ENCODE measurements around the gene NDUFC2. TPM values are rescaled to one million over a fixed set of nuclear protein-coding genes. Genes with fewer than 3 reads are reported as not detected.
"Not testable (repeated sequence)": the region's sequence is repeated elsewhere in the genome, so short reads cannot be mapped to it uniquely, and the experiment has no call there.

NDUFC2 gene
- total RNA-seq, 1 donor from 2014 or later = 207 TPM

DNA sequence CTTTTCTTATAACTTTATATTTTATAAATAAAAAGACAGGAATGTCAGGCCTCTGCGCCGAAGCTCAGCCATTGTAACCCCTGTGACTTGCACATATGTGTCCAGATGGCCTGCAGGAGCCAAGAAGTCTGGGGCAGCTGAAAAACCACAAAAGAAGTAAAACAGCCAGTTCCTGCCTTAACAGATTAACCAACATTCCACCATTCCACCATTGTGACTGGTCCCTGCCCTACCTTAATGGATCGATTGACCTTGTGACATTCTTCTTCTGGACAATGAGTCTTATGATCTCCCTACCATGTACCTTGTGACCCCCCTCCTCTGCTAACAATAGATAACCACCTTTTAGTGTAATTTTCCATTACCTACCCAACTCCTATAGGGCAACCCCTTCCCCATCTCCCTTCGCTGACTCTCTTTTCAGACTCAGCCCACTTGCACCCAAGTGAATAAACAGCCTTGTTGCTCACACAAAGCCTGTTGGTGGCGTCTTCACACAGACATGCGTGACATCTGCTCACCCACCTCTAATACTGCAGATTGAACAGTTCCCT, 6.9 kb upstream of the NDUFC2 start:
- H3K27ac Mint-ChIP-seq; H3K36me3 Mint-ChIP-seq (ENCODE audit: low read depth); intact Hi-C loops (cut with micrococcal nuclease); DNase-seq; H3K27me3 Mint-ChIP-seq; H3K4me3 Mint-ChIP-seq; H3K9me3 Mint-ChIP-seq; H3K4me1 Mint-ChIP-seq: not testable (repeated sequence)

DNA sequence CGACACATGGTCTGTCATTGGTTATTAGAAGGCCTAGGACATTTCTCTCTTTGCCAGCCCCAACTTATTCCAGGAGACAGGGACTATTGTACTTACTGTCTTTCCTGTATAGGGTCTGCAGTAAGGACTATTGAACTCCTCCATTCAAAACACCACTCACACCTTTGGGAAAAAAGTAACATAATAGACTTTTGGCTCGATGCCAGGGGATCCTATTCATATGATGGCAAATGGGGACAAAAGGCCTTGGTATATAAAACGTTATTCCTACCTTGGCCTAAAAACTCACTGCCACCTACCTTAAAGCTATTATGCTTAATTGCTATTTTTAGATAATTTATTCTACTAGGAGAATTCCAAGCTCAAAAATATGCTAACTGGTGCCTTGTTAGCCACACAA, 6.3 kb upstream of the NDUFC2 start:
- H3K36me3 Mint-ChIP-seq (ENCODE audit: low read depth) = no peaks in the 10 kb centered on the region
- intact Hi-C loops (cut with micrococcal nuclease) = no loop called here
- no peak for DNase-seq
- no peak overlapping the region for H3K27ac Mint-ChIP-seq
- peaks cover 2% of the 10 kb centered on the region for H3K27me3 Mint-ChIP-seq
- peaks cover 13% of the 10 kb centered on the region for H3K9me3 Mint-ChIP-seq
- H3K4me3 Mint-ChIP-seq = no peak overlapping the region
- H3K4me1 Mint-ChIP-seq = peaks cover 11% of the 10 kb centered on the region

DNA sequence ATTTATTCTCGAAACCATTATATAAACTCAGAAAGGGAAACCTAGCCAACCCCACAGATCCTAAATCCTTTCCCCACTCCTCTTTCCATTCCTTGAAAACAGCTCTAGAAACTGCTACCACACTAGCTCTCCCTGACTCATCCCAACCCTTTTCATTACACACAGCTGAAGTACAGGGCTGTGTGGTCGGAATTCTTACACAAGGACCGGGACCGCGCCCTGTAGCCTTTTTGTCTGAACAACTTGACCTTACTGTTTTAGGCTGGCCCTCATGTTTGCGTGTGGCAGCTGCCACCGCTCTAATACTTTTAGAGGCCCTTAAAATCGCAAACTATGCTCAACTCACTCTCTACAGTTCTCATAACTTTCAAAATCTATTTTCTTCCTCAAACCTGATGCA, 4.8 kb upstream of the NDUFC2 start:
- H3K27me3 Mint-ChIP-seq; H3K4me3 Mint-ChIP-seq; H3K36me3 Mint-ChIP-seq (ENCODE audit: low read depth); intact Hi-C loops (cut with micrococcal nuclease); H3K27ac Mint-ChIP-seq; DNase-seq: not testable (repeated sequence)
- peaks cover 22% of the 10 kb centered on the region for H3K4me1 Mint-ChIP-seq
- H3K9me3 Mint-ChIP-seq = peaks cover 15% of the 10 kb centered on the region

GRCh38 chr11:78083021-78083420, 3.4 kb upstream of the NDUFC2 start:
- Mint-ChIP-seq H3K4me3 (no peak overlapping the region), H3K27ac (no peak overlapping the region), H3K36me3 (ENCODE audit: low read depth) (peaks cover 6% of the 10 kb centered on the region), H3K9me3 (peaks cover 15% of the 10 kb centered on the region), H3K4me1 (peaks cover 27% of the 10 kb centered on the region), H3K27me3 (peaks cover 2% of the 10 kb centered on the region)
- intact Hi-C loops (cut with micrococcal nuclease) = no loop called here
- DNase-seq = no peak

DNA sequence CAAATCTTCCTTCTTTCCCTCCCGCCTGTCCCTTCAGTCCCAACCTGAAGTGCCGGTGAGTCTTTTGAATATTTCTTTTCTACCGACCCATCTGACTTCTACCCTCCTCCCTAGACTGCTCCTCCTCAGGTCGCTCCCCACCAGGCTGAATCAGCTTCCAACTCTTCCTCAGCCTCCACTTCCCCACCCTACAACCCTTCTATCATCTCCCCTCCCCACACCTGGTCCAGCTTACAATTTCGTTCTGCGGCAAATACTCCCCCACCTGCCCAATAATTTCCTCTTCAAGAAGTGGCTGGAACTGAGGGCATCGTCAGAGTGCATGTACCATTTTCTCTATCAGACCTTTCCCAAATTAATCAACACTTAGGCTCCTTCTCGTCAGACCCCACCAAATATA, 2.5 kb upstream of the NDUFC2 start:
- no peak for DNase-seq
- Mint-ChIP-seq H3K4me1 (peaks cover 33% of the 10 kb centered on the region), H3K36me3 (ENCODE audit: low read depth) (peaks cover 6% of the 10 kb centered on the region), H3K4me3 (no peak overlapping the region), H3K27ac (peak overlapping the region; percentile 56), H3K9me3 (peaks cover 15% of the 10 kb centered on the region), H3K27me3 (peaks cover 2% of the 10 kb centered on the region)
- intact Hi-C loops (cut with micrococcal nuclease) = no loop called here

- peaks cover 2% of the 10 kb centered on the region for H3K27me3 Mint-ChIP-seq
- H3K4me1 Mint-ChIP-seq = peaks cover 37% of the 10 kb centered on the region
- H3K9me3 Mint-ChIP-seq = peaks cover 15% of the 10 kb centered on the region
- peak overlapping the region; percentile 47 for H3K4me3 Mint-ChIP-seq
- H3K36me3 Mint-ChIP-seq (ENCODE audit: low read depth) = peaks cover 9% of the 10 kb centered on the region
- intact Hi-C loops (cut with micrococcal nuclease) = no loop called here
- no peak for DNase-seq
- peak overlapping the region; percentile 56 for H3K27ac Mint-ChIP-seq
Observed at GRCh38 chr11:78081583-78081982, 1.9 kb upstream of the NDUFC2 start.

DNA sequence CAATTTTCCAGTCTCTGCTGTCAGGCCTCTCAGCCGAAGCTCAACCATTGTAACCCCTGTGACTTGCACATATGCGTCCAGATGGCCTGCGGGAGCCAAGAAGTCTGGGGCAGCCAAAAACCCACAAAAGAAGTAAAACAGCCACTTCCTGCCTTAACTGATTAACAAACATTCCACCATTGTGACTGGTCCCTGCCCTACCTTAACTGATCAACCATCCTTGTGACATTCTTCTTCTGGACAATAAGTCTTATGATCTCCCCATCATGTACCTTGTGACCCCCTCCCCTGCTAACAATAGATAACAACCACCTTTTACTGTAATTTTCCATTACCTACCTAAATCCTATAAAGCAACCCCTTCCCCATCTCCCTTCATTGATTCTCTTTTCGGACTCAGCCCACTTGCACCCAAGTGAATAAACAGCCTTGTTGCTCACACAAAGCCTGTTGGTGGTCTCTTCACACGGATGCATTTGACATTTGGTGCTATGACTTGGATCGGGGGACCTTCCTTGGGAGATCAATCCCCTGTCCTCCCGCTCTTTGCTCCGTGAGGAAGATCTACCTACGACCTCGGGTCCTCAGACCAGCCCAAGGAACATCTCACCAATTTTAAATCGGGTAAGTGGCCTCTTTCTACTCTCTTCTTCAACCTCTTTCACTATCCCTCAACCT, 1.3 kb upstream of the NDUFC2 start:
- peak overlapping the region; percentile 56 for H3K27ac Mint-ChIP-seq
- peak overlapping the region; percentile 47 for H3K4me3 Mint-ChIP-seq
- H3K4me1 Mint-ChIP-seq = peaks cover 42% of the 10 kb centered on the region
- DNase-seq = peak; percentile 60
- peaks cover 2% of the 10 kb centered on the region for H3K27me3 Mint-ChIP-seq
- peaks cover 11% of the 10 kb centered on the region for H3K36me3 Mint-ChIP-seq (ENCODE audit: low read depth)
- intact Hi-C loops (cut with micrococcal nuclease) = loop anchor here (1.0 kb wide), 1 partner anchor 13 kb away; no protein-coding TSS in a partner anchor
- H3K9me3 Mint-ChIP-seq = peaks cover 15% of the 10 kb centered on the region

GRCh38 chr11:78080084-78080817, 589 bp upstream of the NDUFC2 start:
- Mint-ChIP-seq H3K27me3 (peaks cover 2% of the 10 kb centered on the region), H3K27ac (peak overlapping the region; percentile 91), H3K36me3 (ENCODE audit: low read depth) (peaks cover 16% of the 10 kb centered on the region), H3K9me3 (peaks cover 15% of the 10 kb centered on the region), H3K4me3 (peak overlapping the region; percentile 94), H3K4me1 (peaks cover 46% of the 10 kb centered on the region)
- intact Hi-C loops (cut with micrococcal nuclease) = loop anchor here (1.0 kb wide), 1 partner anchor 14 kb away; no protein-coding TSS in a partner anchor
- peak; percentile 57 for DNase-seq

DNA sequence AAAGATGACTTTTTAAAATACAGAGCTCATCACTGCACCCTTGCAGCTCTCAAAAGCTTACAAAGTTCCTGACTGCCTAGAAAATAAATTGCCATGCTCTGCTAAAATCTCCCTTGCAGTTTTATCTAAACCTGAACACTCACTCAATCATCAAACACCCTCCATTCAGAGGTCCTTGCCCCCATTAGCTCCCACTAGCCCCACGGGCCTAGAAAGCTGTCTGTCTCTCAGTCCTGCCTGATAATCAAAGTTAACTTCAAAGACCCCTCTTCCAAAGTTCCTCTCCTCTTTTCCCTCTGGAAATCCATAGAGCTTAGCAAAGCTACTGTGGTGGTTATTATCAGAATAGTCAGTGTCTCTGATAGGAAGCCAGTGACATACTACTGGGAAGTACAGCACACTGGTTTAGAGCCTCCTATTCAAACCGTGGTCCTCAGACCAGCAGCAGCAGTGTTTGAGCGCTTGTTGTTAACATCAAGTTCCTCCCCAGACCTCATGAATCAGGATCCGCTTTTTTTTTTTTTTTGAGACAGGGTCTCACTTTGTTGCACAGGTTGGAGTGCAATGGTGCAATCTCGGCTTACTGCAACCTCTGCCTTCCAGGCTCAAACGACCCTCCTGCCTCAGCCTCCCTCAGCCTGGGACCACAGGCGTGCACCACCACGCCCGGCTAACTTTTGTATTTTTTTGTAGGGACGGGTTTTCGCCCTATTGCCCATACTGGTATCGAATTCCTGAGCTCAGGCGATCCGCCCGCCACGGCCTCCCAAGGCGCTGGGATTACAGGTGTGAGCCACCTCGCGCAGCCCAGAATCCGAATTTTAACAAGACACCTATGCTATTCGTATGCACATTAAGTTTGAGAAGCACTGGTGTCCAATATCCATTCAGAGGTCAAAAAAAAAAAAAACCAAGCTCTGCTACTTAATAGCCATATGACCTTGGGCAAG, 1.2 kb downstream of the NDUFC2 start:
- H3K27ac Mint-ChIP-seq = peak overlapping the region; percentile 91
- DNase-seq = peak; percentile 56
- H3K27me3 Mint-ChIP-seq = peaks cover 2% of the 10 kb centered on the region
- intact Hi-C loops (cut with micrococcal nuclease) = loop anchor here (1.0 to 2.0 kb wide), 4 partner anchors 30 to 339 kb away; partner anchors contain the start of genes ALG8, GAB2, KCTD21 and USP35
- H3K36me3 Mint-ChIP-seq (ENCODE audit: low read depth) = peaks cover 25% of the 10 kb centered on the region
- peak overlapping the region; percentile 94 for H3K4me3 Mint-ChIP-seq
- peaks cover 51% of the 10 kb centered on the region for H3K4me1 Mint-ChIP-seq
- H3K9me3 Mint-ChIP-seq = peaks cover 15% of the 10 kb centered on the region

DNA sequence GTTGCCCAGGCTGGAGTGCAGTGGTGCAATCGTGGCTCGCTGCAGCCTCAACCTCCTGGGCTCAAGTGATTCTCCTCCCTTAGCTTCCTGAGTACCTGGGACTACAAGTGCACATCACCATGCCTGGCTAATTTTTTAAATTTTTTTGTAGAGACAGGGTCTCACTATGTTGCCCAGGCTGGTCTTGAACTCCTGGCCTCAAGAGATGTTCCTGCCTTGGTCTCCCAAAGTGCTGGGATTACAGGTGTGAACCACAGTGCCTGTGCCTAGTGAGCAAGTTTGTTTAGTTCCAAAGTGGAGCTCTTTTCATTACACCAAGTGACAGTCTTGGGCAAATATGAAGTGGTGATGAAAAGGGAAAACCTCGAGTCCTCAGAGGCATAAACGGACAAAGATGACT, 2.1 kb downstream of the NDUFC2 start:
- H3K36me3 Mint-ChIP-seq (ENCODE audit: low read depth) = peaks cover 28% of the 10 kb centered on the region
- peaks cover 15% of the 10 kb centered on the region for H3K9me3 Mint-ChIP-seq
- H3K27me3 Mint-ChIP-seq; DNase-seq; intact Hi-C loops (cut with micrococcal nuclease): not testable (repeated sequence)
- H3K4me3 Mint-ChIP-seq = peak overlapping the region; percentile 94
- peaks cover 51% of the 10 kb centered on the region for H3K4me1 Mint-ChIP-seq
- H3K27ac Mint-ChIP-seq = peak overlapping the region; percentile 7

- H3K27me3 Mint-ChIP-seq = peaks cover 2% of the 10 kb centered on the region
- peaks cover 51% of the 10 kb centered on the region for H3K4me1 Mint-ChIP-seq
- intact Hi-C loops (cut with micrococcal nuclease) = no loop called here
- peaks cover 10% of the 10 kb centered on the region for H3K9me3 Mint-ChIP-seq
- peak overlapping the region; percentile 15 for H3K4me3 Mint-ChIP-seq
- peaks cover 32% of the 10 kb centered on the region for H3K36me3 Mint-ChIP-seq (ENCODE audit: low read depth)
- H3K27ac Mint-ChIP-seq = no peak overlapping the region
- DNase-seq = no peak
Observed at GRCh38 chr11:78076733-78077403, 2.8 kb downstream of the NDUFC2 start.

GRCh38 chr11:78074756-78075155, 4.9 kb downstream of the NDUFC2 start:
- Mint-ChIP-seq H3K4me3 (no peak overlapping the region), H3K4me1 (peaks cover 35% of the 10 kb centered on the region), H3K9me3 (no peaks in the 10 kb centered on the region), H3K27me3 (no peaks in the 10 kb centered on the region), H3K27ac (no peak overlapping the region), H3K36me3 (ENCODE audit: low read depth) (peaks cover 44% of the 10 kb centered on the region)
- no peak for DNase-seq
- intact Hi-C loops (cut with micrococcal nuclease) = no loop called here

DNA sequence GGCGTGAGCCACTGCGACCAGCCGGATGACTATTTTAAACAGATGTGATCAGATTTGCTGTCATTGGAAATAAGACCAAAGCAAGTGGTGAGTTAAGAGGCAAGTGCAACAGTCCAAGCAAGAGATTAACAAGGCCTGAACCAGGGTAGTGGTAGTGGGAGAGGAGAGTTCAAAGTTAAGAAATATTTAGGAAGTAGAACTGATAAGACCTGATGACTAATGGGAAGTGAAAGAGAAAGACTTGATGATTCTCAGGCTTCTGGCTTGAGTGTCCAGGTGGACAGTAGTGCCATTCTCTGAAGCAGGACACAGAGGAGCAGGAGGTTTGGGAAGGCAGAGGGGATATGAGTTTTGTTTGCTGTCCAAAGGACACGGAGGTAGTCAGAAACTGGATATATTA, 7.2 kb downstream of the NDUFC2 start:
- Mint-ChIP-seq H3K4me3 (no peak overlapping the region), H3K27ac (no peak overlapping the region), H3K36me3 (ENCODE audit: low read depth) (peaks cover 57% of the 10 kb centered on the region), H3K9me3 (no peaks in the 10 kb centered on the region), H3K27me3 (no peaks in the 10 kb centered on the region), H3K4me1 (peaks cover 25% of the 10 kb centered on the region)
- no peak for DNase-seq
- intact Hi-C loops (cut with micrococcal nuclease) = no loop called here
